RWPE2 (cell line): ENCODE measurements around the gene ZNF727.
"Not testable (repeated sequence)": the region's sequence is repeated elsewhere in the genome, so short reads cannot be mapped to it uniquely, and the experiment has no call there.

Experiments used
- ATAC-seq: fragments of 200-7000 bp; cut with Tn5 transposase; 3 replicates; pipeline ENCODE4 v1.9.1; 2021; ENCODE audit warnings: low read depth
- DNase-seq: peaks from one replicate; pipeline ENCODE4 v3.0.0-alpha.2; 2020; ENCODE audit warnings: low spot score
- H3K27ac ChIP-seq: fragments of 450-650 bp; 2 replicates; pipeline ENCODE4 v1.5.1; 2017; ENCODE audit warnings: mild to moderate bottlenecking; ENCODE audit not compliant: poor library complexity, severe bottlenecking
- H3K27me3 ChIP-seq: fragments of 250-450 bp; sonication (Bioruptor Pico); 2 replicates; pipeline ENCODE4 v1.5.1; 2021; ENCODE audit warnings: mild to moderate bottlenecking, moderate library complexity; ENCODE audit not compliant: insufficient read depth, poor library complexity, severe bottlenecking
- H3K36me3 ChIP-seq: fragments of 250-450 bp; sonication (Bioruptor Pico); 2 replicates; pipeline ENCODE4 v1.5.1; 2020; ENCODE audit warnings: low read depth, mild to moderate bottlenecking, moderate library complexity
- H3K4me1 ChIP-seq: fragments of 250-450 bp; sonication (Bioruptor Pico); 2 replicates; pipeline ENCODE4 v1.5.1; 2021; ENCODE audit warnings: mild to moderate bottlenecking, moderate library complexity; ENCODE audit not compliant: insufficient read depth, poor library complexity, severe bottlenecking
- H3K4me3 ChIP-seq: fragments of 250-450 bp; sonication (Bioruptor Pico); 2 replicates; pipeline ENCODE4 v1.5.1; 2021; ENCODE audit warnings: mild to moderate bottlenecking, moderate library complexity; ENCODE audit not compliant: severe bottlenecking
- H3K9me3 ChIP-seq: fragments of 250-450 bp; sonication (Bioruptor Pico); 2 replicates; pipeline ENCODE4 v1.5.1; 2021; ENCODE audit warnings: mild to moderate bottlenecking, moderate library complexity; ENCODE audit not compliant: severe bottlenecking
- CTCF ChIP-seq: fragments of 450-650 bp; IDR thresholded peaks from one replicate; pipeline ENCODE4 v1.5.1; 2017; ENCODE audit warnings: mild to moderate bottlenecking, moderate library complexity; ENCODE audit not compliant: poor library complexity, severe bottlenecking

ZNF727 gene

GRCh38 chr7:64045301-64046040, at the start of gene ZNF727:
ZNF727 (plus strand) TSS chr7:64045434; CDS start chr7:64045622, 188 bp downstream.
- Histone ChIP-seq H3K27ac (no peak within 1 kb of the TSS), H3K36me3 (no peaks in the 10 kb centered on the region), H3K4me3 (no peak within 1 kb of the TSS), H3K9me3 (peaks cover 7% of the 10 kb centered on the region), H3K4me1 (no peaks in the 10 kb centered on the region), H3K27me3 (no peaks in the 10 kb centered on the region)
- ATAC-seq (no peak), DNase-seq (no peak)
- no peak for TF ChIP-seq CTCF

- DNase-seq, result no peak
These were observed 46.7 kb upstream of the ZNF727 start, which contains the start of gene ZNF722 for GRCh38 chr7:63998549-63998948. ZNF722 (plus strand) TSS chr7:63998849; CDS start chr7:63998962, 113 bp downstream.

GRCh38 chr7:64015496-64015895, 29.7 kb upstream of the ZNF727 start:
- H3K36me3 ChIP-seq, DNase-seq, H3K9me3 ChIP-seq, H3K4me3 ChIP-seq, ATAC-seq, H3K27me3 ChIP-seq, H3K27ac ChIP-seq, H3K4me1 ChIP-seq: not testable (repeated sequence)

More at GRCh38 chr7:63998549-63998948, 46.7 kb upstream of the ZNF727 start, which contains the start of gene ZNF722:
- H3K4me1 ChIP-seq, result no peaks in the 10 kb centered on the region
- no peak for TF ChIP-seq CTCF
- H3K9me3 ChIP-seq, result peaks cover 5% of the 10 kb centered on the region
- no peak within 1 kb of the TSS for H3K4me3 ChIP-seq
- H3K27me3 ChIP-seq, result no peaks in the 10 kb centered on the region
- no peak within 1 kb of the TSS for H3K27ac ChIP-seq
- ATAC-seq, result no peak
- H3K36me3 ChIP-seq, result no peaks in the 10 kb centered on the region

GRCh38 chr7:64035388-64035787, 9.8 kb upstream of the ZNF727 start:
- no peak overlapping the region for H3K4me3 ChIP-seq
- peaks cover 6% of the 10 kb centered on the region for H3K9me3 ChIP-seq
- no peak for DNase-seq
- ATAC-seq, result no peak
- H3K36me3 ChIP-seq, result no peaks in the 10 kb centered on the region
- H3K27ac ChIP-seq, result no peak overlapping the region
- no peak for TF ChIP-seq CTCF
- H3K27me3 ChIP-seq, result no peaks in the 10 kb centered on the region
- no peaks in the 10 kb centered on the region for H3K4me1 ChIP-seq

- no peaks in the 10 kb centered on the region for H3K27me3 ChIP-seq
- H3K36me3 ChIP-seq, result no peaks in the 10 kb centered on the region
- TF ChIP-seq CTCF, result no peak
- ATAC-seq (no peak), DNase-seq (no peak)
- H3K4me1 ChIP-seq, result no peaks in the 10 kb centered on the region
- no peak overlapping the region for H3K27ac ChIP-seq
- peaks cover 2% of the 10 kb centered on the region for H3K9me3 ChIP-seq
- no peak overlapping the region for H3K4me3 ChIP-seq
These were observed 8.1 kb upstream of the ZNF727 start for GRCh38 chr7:64037095-64037494.
